ENCODE measurements around the gene FAM163B. TPM values are rescaled to one million over a fixed set of nuclear protein-coding genes. Genes with fewer than 3 reads are reported as not detected.

The FAM163B gene
- total and polyA plus RNA-seq, 2 of the 8 experiments (the other 6 are each of a cell fraction or from before 2014, with no cell fraction given) = 0.63 to 1.0 TPM

GRCh38 chr9:133657120-133657661 lies 48.0 kb upstream of the FAM163B start:
- Histone ChIP-seq H3K14ac (ENCODE audit: insufficient read length) (no peak overlapping the region), H3K27me3 (replicated peaks in 1 of 4; ENCODE audit: control insufficient read depth in 3 of 4, extremely low read depth in 1 of 4, insufficient read depth in 3 of 4, low read length in 3 of 4) (peaks cover 0 to 12% (median 11%) of the 10 kb centered on the region in 4 experiments; a peak in 3 of 7 replicates), H4K8ac (ENCODE audit: extremely low read depth, insufficient read depth, low read length) (no peak overlapping the region), H3K4me2 (ENCODE audit: insufficient read depth in 1 of 2, low read depth in 2 of 2, low read length in 2 of 2) (no peak overlapping the region), H3K18ac (ENCODE audit: extremely low read depth, low read length) (no peak overlapping the region), H3K4me1 (replicated peaks in 1 of 4; ENCODE audit: control insufficient read depth in 3 of 4, insufficient read depth in 4 of 4, low read length in 3 of 4) (peaks cover 0 to 15% (median 8%) of the 10 kb centered on the region in 4 experiments; a peak in 5 of 7 replicates), H3K23me2 (ENCODE audit: low read depth, low read length) (peaks cover 3% of the 10 kb centered on the region; the same call in 1 of the 2 replicates), H2BK120ac (replicated peaks; ENCODE audit: low read depth, low read length) (no peak overlapping the region), H3K4me3 (ENCODE audit: extremely low read depth in 1 of 4, insufficient read depth in 2 of 4, low read depth in 3 of 4, low read length in 4 of 4) (no peak overlapping the region), H3K36me3 (ENCODE audit: control insufficient read depth in 2 of 4, insufficient read depth in 4 of 4, low read length in 3 of 4) (no peaks in the 10 kb centered on the region), H4K20me1 (replicated peaks in 1 of 2; ENCODE audit: control insufficient read depth in 1 of 2, insufficient read depth in 2 of 2, low read length in 2 of 2) (no peaks in the 10 kb centered on the region), H2AK5ac (ENCODE audit: low read depth, low read length) (no peak overlapping the region), H2BK15ac (ENCODE audit: low read length) (no peak overlapping the region), H3K27ac (ENCODE audit: low read depth, low read length) (no peak overlapping the region), H3K79me1 (ENCODE audit: low read depth, low read length) (no peaks in the 10 kb centered on the region), H3K9me3 (ENCODE audit: insufficient read depth in 2 of 2, low read depth in 1 of 2, low read length in 1 of 2) (no peaks in the 10 kb centered on the region), H4K5ac (ENCODE audit: insufficient read length, low read depth, low read length) (no peak overlapping the region), H2BK20ac (ENCODE audit: low read length) (no peak overlapping the region), H3K23ac (ENCODE audit: insufficient read length) (no peak overlapping the region), H2AFZ (ENCODE audit: low read length) (no peak overlapping the region), H3K4ac (replicated peaks; ENCODE audit: insufficient read length, low read depth, low read length) (no peak overlapping the region), H4K91ac (replicated peaks; ENCODE audit: insufficient read length, low read length) (no peak overlapping the region), H2BK12ac (ENCODE audit: low read depth, low read length) (0 out of 2 replicates have a peak overlapping the region, but pooled peaks have one; percentile 27), H3K79me2 (ENCODE audit: control insufficient read depth in 1 of 2, insufficient read depth in 2 of 2, low read length in 2 of 2) (no peaks in the 10 kb centered on the region), H3K9ac (replicated peaks in 1 of 4; ENCODE audit: extremely low read depth in 1 of 4, low read depth in 3 of 4, low read length in 3 of 4) (no peak overlapping the region), H3K56ac (replicated peaks; ENCODE audit: insufficient read length, low read depth, low read length) (no peak overlapping the region), H2BK5ac (ENCODE audit: low read depth, low read length) (no peak overlapping the region)
- FAIRE-seq = no peak
- ChIA-PET POLR2A (ENCODE audit: partially characterized antibody) (interaction anchor here (1.4 to 2.4 kb wide), 3 partner anchors 9 to 13 kb away, joined by 3 to 7 read pairs (median 7); no protein-coding TSS in a partner anchor), CTCF (ENCODE audit: partially characterized antibody) (interaction anchor here (0.9 to 1.5 kb wide), 4 partner anchors 58 to 534 kb away, joined by 3 to 8 read pairs (median 3); no protein-coding TSS in a partner anchor)
- DNase-seq (ENCODE audit: low read depth in 1 of 2, low spot score in 2 of 2) = no peak
- 84% methylated on average over 11 of the region's 13 CpGs; no CpG with 5 or more reads in 1 of the 2 experiments for WGBS, 2 experiments (ENCODE audit: extremely low coverage in 1 of 2, insufficient coverage in 1 of 2, insufficient read length in 1 of 2, insufficient replicate concordance in 2 of 2, low coverage in 1 of 2, low lambda C conversion rate in 2 of 2, missing lambda C conversion rate in 1 of 2)
- no peak for TF ChIP-seq RAD21 (IDR thresholded peaks at IDR 0.05 in 1 of 2, conservative IDR thresholded peaks at IDR 0.05 in 1 of 2; ENCODE audit: low read depth in 2 of 2, low read length in 2 of 2)
- no peak for TF ChIP-seq TAF1 (IDR thresholded peaks at IDR 0.05; ENCODE audit: low read depth, low read length)
- TF ChIP-seq RBBP5 (IDR thresholded peaks at IDR 0.05; ENCODE audit: borderline replicate concordance, low read depth, low read length) = no peak
- TF ChIP-seq ATF2 (IDR thresholded peaks at IDR 0.05; ENCODE audit: low read length) = no peak
- TF ChIP-seq SIRT6 (IDR thresholded peaks at IDR 0.05; ENCODE audit: low read length) = no peak
- TF ChIP-seq JUND (IDR thresholded peaks at IDR 0.05; ENCODE audit: low read length) = no peak
- TF ChIP-seq EZH2 (IDR thresholded peaks at IDR 0.05; ENCODE audit: low read depth, low read length, severe bottlenecking) = no peak
- TF ChIP-seq GTF2F1 (IDR thresholded peaks at IDR 0.05; ENCODE audit: borderline replicate concordance, low read depth, low read length) = no peak
- no peak for TF ChIP-seq PHF8 (conservative IDR thresholded peaks at IDR 0.05; ENCODE audit: low read depth, low read length)
- no peak for TF ChIP-seq RNF2 (IDR thresholded peaks at IDR 0.05; ENCODE audit: borderline replicate concordance, low read depth, low read length, missing control alignments, poor library complexity, severe bottlenecking)

Measured in H1 (cell line).